NCI-H187 treated with DMSO at 0.1 percent for 48 hours (cell line): ENCODE measurements around the gene CPXM2.

Experiments used
- DNase-seq: peaks from one replicate; lab custom pipeline; 2025; lab: John Stamatoyannopoulos, UW

Gene CPXM2

GRCh38 chr10:123847686-123848432, 43.7 kb downstream of the CPXM2 start:
- DNase-seq = no peak

GRCh38 chr10:123843835-123844234, 47.8 kb downstream of the CPXM2 start:
- no peak for DNase-seq

GRCh38 chr10:123842692-123843385, 48.8 kb downstream of the CPXM2 start:
- no peak for DNase-seq

- no peak for DNase-seq
These were observed 50.0 kb downstream of the CPXM2 start for GRCh38 chr10:123841560-123841959.

- no peak for DNase-seq
These were observed 50.5 kb downstream of the CPXM2 start for GRCh38 chr10:123841115-123841514.

- no peak for DNase-seq
These were observed 50.9 kb downstream of the CPXM2 start for GRCh38 chr10:123840714-123841113.

GRCh38 chr10:123838596-123839310, 52.9 kb downstream of the CPXM2 start:
- no peak for DNase-seq

- no peak for DNase-seq
These were observed 53.9 kb downstream of the CPXM2 start for GRCh38 chr10:123837756-123838155.

- DNase-seq = no peak
These were observed 55.0 kb downstream of the CPXM2 start for GRCh38 chr10:123836418-123837145.

GRCh38 chr10:123835575-123835974, 56.0 kb downstream of the CPXM2 start:
- no peak for DNase-seq

GRCh38 chr10:123833170-123833850, 58.3 kb downstream of the CPXM2 start:
- no peak for DNase-seq

- DNase-seq = no peak
These were observed 60.3 kb downstream of the CPXM2 start for GRCh38 chr10:123831259-123831658.

GRCh38 chr10:123821136-123821535, 70.5 kb downstream of the CPXM2 start:
- DNase-seq = no peak

- no peak for DNase-seq
These were observed 82.0 kb downstream of the CPXM2 start for GRCh38 chr10:123809632-123810031.

GRCh38 chr10:123808906-123809305, 82.7 kb downstream of the CPXM2 start:
- DNase-seq = no peak

GRCh38 chr10:123808286-123808685, 83.3 kb downstream of the CPXM2 start:
- DNase-seq = no peak

GRCh38 chr10:123807444-123808035, 84.1 kb downstream of the CPXM2 start:
- no peak for DNase-seq

GRCh38 chr10:123804716-123805115, 86.9 kb downstream of the CPXM2 start:
- no peak for DNase-seq

GRCh38 chr10:123800821-123801220, 90.8 kb downstream of the CPXM2 start:
- no peak for DNase-seq

GRCh38 chr10:123800289-123800688, 91.3 kb downstream of the CPXM2 start:
- DNase-seq = no peak

- no peak for DNase-seq
These were observed 92.8 kb downstream of the CPXM2 start for GRCh38 chr10:123798856-123799255.
